Activated T-helper 2 cell treated with anti-CD3 and anti-CD28 coated beads, Interferon-gamma antibody, Interleukin-2, Interleukin-4, amounts not matched to agents 10 μg/mL and 5 μg/mL and 100 μg/mL, durations not matched to agents 14 hours and 24 hours and 36 hours (primary cell): ENCODE data around the gene ACP6. TPM values are rescaled to one million over a fixed set of nuclear protein-coding genes. Genes with fewer than 3 reads are reported as not detected.

ENCODE experiments used
- DNase-seq: peaks from one replicate; pipeline ENCODE4 v3.0.0; 2021; ENCODE audit warnings: low spot score
- H3K27ac Mint-ChIP-seq: one replicate; pipeline ENCODE4 v1.8.0; 2021; ENCODE audit warnings: mixed read lengths
- H3K27me3 Mint-ChIP-seq: one replicate; pipeline ENCODE4 v1.8.0; 2021; ENCODE audit warnings: low read depth, mixed read lengths
- H3K36me3 Mint-ChIP-seq: one replicate; pipeline ENCODE4 v1.8.0; 2021; ENCODE audit warnings: low read depth, mixed read lengths
- H3K4me1 Mint-ChIP-seq: one replicate; pipeline ENCODE4 v1.8.0; 2021; ENCODE audit warnings: low read depth, mixed read lengths
- H3K4me3 Mint-ChIP-seq: one replicate; pipeline ENCODE4 v1.8.0; 2021; ENCODE audit warnings: low read depth, mild to moderate bottlenecking, moderate library complexity, mixed read lengths
- H3K9me3 Mint-ChIP-seq: one replicate; pipeline ENCODE4 v1.8.0; 2021; ENCODE audit warnings: mixed read lengths
- intact Hi-C: fragments of 100-400 bp; cut with micrococcal nuclease; formaldehyde crosslinking; loops from one replicate; pipeline ENCODE4 v1.15.1; 2023
- total RNA-seq: library from RNA; stranded (reverse); gene quantifications from 2 replicates; pipeline ENCODE4 v1.2.3, GENCODE V29; 2022

The ACP6 gene
- total RNA-seq, 1 donor from 2014 or later = 13.4 TPM

DNA sequence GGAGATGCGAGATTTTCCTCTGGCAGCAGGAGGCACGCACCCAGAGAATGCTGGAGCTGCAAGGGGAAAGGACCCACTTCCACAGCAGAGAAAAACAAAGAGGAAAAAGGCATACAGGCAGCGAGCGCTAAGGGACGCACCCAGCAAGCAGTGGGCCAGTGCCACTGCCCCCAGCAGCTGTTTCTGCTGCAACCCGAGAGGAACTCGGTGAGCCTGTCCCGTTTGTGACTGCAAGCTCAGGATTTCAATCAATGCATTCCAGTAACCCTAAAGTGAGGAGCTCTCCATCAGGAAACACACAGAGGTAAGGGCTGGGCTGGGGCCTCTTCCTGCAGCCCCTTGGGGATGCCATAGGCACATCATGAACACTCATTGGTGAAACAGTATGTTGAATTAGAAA, 58.7 kb downstream of the ACP6 start:
- H3K4me1 Mint-ChIP-seq = peaks cover 25% of the 10 kb centered on the region
- no peak for DNase-seq
- no peak overlapping the region for H3K4me3 Mint-ChIP-seq
- H3K27ac Mint-ChIP-seq = no peak overlapping the region
- no peaks in the 10 kb centered on the region for H3K9me3 Mint-ChIP-seq
- H3K27me3 Mint-ChIP-seq = no peaks in the 10 kb centered on the region
- peaks cover 83% of the 10 kb centered on the region for H3K36me3 Mint-ChIP-seq
- intact Hi-C loops = no loop called here

DNA sequence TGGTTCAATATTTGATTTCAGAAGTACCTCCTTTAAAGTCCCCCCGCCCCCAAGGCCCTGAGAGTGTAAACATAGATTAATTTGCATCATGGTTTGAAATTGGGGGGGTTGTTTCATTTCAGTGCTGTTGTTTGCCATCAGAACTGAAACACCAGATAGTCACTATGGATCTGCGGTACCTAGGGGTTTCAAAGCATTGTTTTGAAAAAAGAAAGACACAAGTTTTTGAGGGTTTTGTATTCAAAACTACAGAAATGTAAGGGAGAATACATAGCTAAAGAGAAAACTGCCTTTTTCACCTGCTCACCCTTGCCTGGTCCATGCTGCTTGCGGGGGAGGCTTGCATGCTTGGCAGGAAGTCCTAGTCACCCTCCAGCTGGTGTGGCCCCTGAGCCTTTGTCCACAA, 59.3 kb downstream of the ACP6 start:
- no peak for DNase-seq
- no peak overlapping the region for H3K4me3 Mint-ChIP-seq
- H3K27me3 Mint-ChIP-seq = no peaks in the 10 kb centered on the region
- peaks cover 24% of the 10 kb centered on the region for H3K4me1 Mint-ChIP-seq
- H3K27ac Mint-ChIP-seq = no peak overlapping the region
- H3K36me3 Mint-ChIP-seq = peaks cover 86% of the 10 kb centered on the region
- no peaks in the 10 kb centered on the region for H3K9me3 Mint-ChIP-seq
- intact Hi-C loops = no loop called here

DNA sequence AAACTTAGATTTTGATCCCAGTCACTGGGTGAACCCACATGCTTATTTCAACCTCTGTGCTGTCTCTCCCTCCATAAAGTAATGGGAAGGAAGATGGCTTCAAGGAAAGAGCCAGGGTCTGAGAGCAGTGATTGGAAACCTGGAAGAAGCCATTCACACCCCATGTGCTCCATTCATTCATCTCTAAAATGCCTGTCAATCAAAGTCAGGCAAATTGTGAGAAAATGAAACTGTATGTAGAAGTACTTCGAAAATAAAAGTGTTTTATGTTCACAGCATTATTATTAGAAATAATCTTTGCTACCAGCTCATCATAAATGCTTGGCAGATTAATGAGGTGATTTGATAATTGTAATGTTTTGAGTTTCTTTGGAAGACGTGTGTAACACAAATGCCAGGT, 61.0 kb downstream of the ACP6 start:
- H3K9me3 Mint-ChIP-seq = no peaks in the 10 kb centered on the region
- no peak overlapping the region for H3K4me3 Mint-ChIP-seq
- peaks cover 86% of the 10 kb centered on the region for H3K36me3 Mint-ChIP-seq
- intact Hi-C loops = no loop called here
- no peak for DNase-seq
- no peaks in the 10 kb centered on the region for H3K27me3 Mint-ChIP-seq
- peaks cover 25% of the 10 kb centered on the region for H3K4me1 Mint-ChIP-seq
- H3K27ac Mint-ChIP-seq = no peak overlapping the region

DNA sequence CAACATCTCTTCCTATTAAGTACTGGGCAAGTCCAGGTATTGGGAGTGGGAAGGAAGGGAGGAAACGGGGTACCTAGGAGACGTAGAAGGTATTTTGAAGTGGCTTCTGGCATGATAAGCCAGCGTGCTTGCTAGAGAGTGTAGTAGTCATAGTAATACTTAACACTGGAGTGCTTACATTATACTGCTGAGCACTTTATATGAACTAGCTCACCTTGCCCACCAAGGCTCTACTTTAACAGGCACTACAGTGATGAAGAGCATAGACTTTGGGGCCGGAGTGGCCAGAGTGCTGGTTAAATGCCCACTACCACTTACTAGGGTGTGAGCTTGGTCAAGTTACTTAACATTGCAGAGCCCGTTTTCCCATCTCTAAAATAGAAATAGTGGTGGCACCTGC, 61.7 kb downstream of the ACP6 start:
- Mint-ChIP-seq H3K27ac (no peak overlapping the region), H3K36me3 (peaks cover 79% of the 10 kb centered on the region), H3K27me3 (no peaks in the 10 kb centered on the region), H3K9me3 (no peaks in the 10 kb centered on the region), H3K4me1 (peaks cover 20% of the 10 kb centered on the region), H3K4me3 (no peak overlapping the region)
- DNase-seq = no peak
- intact Hi-C loops = no loop called here

DNA sequence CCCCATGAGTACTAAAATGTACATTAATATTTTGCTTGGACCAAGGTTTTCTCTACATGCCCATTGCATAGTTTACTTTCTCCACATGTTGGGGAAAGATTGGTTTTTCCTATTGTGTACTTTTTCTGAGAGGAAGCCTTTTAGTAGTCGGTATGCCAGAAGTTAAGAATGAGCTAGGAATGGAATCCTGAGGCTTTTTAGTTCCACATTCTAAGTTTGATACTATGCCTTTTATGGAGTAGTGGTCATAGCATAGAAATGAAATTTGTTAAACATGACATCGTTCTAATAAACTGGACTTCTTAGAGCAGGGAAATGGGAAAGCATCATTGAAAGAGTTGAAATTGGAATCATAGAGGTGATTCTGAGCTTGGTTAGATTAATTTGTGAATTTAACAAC, 64.7 kb downstream of the ACP6 start:
- intact Hi-C loops = no loop called here
- Mint-ChIP-seq H3K36me3 (peaks cover 67% of the 10 kb centered on the region), H3K4me1 (peaks cover 35% of the 10 kb centered on the region), H3K4me3 (no peak overlapping the region), H3K27ac (no peak overlapping the region), H3K27me3 (no peaks in the 10 kb centered on the region), H3K9me3 (no peaks in the 10 kb centered on the region)
- no peak for DNase-seq

DNA sequence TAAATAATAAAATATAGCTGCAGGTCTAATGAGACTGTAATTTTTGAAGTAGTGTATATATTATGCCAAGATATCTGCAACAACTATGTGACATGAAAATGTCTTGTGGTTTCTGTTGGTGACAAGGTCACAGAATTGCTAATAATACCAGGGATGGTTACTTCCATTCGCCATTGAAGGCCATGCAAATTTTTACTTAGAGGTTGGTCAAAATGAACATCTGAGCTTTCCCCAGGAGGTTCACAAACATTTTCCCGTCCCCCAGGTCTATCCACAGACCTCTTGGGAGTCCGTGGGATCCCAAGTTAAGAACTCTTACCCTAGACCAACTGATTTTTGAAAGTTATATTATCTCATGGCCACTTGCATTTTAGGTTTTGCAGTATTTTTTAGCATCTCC, 66.3 kb downstream of the ACP6 start:
- Mint-ChIP-seq H3K4me1 (peaks cover 35% of the 10 kb centered on the region), H3K36me3 (peaks cover 54% of the 10 kb centered on the region), H3K9me3 (no peaks in the 10 kb centered on the region), H3K4me3 (no peak overlapping the region), H3K27me3 (no peaks in the 10 kb centered on the region), H3K27ac (no peak overlapping the region)
- no peak for DNase-seq
- intact Hi-C loops = no loop called here

DNA sequence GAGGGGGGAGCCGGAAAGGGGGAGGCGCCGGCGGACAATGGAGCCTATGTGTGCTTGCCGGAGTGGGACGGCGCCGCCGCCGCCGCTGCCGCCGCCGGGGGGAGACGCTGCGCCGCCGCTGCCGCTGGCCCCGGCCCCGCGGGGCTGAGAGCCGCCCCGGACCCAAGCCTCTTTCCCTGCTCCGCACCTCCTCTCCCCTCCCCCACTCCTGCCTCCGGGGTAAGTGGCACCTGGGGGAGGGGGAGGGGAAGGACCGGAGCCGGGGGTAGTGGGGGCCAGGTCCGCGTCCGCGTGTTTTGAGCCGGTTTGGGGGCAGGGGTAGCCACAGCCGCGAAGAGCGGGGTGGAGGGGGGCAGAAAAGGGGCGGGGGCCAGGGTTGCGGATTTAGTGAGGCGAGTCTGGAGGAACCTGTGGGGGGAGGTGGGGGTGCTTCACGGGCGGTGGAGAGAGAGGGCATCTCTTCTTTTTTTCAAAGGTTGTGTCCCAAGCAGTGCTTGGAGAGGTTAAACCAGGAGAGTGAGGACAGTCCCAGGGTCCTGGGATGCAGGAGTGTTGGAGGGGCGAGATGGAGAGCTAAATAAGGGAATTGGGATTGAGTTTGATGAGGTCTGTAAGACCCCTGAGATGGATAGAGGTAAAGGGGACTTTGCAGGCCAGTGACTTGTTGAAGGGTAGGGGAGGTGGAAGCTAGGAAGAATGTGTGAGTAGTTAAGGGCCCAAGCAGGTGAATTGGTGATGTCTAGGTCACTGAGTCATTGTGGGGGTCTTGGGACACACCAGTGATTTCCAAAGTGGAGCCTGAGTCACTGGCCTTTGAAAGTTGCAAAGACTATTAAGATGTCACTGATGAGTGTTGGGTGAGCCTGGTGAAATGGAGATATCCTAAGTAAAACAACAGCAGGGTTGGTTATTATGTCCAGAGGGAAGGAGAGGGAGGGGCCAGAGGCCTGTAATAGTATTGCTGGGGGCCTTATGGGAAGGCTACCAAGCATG, 69.9 kb downstream of the ACP6 start:
- Mint-ChIP-seq H3K4me1 (peaks cover 41% of the 10 kb centered on the region), H3K4me3 (peak overlapping the region; percentile 94), H3K9me3 (no peaks in the 10 kb centered on the region), H3K36me3 (peaks cover 22% of the 10 kb centered on the region), H3K27me3 (peaks cover 8% of the 10 kb centered on the region), H3K27ac (peak overlapping the region; percentile 74)
- no peak for DNase-seq
- intact Hi-C loops = loop anchor here (1.0 kb wide), 2 partner anchors 18 to 59 kb away; partner anchors contain the start of gene BCL9

DNA sequence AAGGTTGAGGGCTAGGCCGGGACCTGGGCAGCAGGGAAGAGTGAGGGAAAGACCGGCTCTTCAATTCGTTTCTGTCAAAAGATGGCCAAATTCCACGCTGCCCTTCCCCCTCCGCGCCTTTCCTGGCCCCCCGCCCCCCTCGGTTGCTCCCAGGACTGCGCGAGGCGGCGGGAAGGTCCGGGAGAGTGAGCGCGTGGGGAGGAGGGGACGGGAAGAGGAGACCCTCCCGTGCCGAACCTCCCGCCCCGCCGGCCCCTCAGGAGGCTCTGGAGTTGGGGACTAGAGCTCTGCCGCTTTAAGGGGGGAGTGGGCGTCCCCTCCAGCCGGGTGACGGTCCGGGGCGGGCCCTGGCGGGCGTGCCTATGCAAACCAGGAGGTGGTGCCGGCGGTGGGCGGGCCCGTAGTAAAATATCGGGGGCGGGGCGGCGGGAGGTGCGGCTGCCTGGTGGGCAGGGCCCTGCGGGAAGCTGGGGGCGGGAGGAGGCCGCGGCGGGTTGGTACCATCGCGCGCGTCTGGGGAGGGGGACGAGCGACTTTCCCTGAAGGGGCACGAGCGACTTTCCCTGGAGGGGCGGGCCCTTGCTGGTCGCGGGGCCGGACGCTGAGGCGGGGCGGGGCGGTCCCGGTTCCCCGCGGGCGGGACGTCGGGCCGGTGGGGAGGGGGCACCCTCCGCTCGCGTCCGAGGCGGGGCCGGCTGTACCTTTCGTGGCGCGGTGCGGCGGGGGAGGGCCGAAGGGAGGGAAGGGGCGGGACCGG, 70.8 kb downstream of the ACP6 start:
- Mint-ChIP-seq H3K36me3 (peaks cover 13% of the 10 kb centered on the region), H3K4me3 (peak overlapping the region; percentile 92), H3K27ac (peak overlapping the region; percentile 81), H3K9me3 (no peaks in the 10 kb centered on the region), H3K27me3 (peaks cover 8% of the 10 kb centered on the region), H3K4me1 (peaks cover 35% of the 10 kb centered on the region)
- intact Hi-C loops = loop anchor here (1.0 to 5.0 kb wide), 7 partner anchors 19 to 69 kb away; partner anchors contain the start of gene BCL9
- DNase-seq = peak; percentile 89

DNA sequence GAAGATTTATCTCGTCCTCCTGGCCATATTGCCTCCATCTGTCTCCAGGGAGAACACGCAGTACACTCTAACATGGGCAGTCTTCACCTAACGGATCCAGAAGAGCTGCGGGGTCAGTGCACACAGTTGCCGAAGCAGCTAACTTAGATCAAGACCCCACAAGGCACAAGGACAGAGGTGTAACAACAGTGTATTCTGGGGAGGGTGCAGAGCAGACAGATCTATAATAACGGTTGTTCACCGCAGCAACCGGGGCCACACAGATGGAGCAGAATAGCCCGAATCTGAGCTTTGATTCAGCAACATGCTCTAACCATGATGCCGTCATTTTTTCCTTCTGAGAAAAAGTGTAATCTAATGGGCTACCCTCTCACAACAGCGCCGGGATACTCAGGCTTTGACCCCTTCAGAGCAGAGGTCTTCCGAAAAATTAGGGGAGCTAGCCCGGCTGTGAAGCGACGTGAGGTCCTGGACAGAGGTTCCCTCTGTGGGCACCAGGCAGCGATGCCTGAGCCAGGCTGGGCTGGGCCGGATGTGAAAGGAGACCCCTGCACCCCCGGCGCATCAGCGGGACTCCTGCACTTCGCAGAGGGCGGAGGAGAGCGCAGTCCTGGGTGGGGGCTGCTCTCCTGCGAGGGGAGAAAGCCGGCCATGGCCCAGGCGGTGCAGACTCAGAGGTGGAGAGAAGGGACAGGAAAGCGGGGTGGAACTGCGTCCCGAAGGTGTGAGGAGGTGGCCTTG, 71.5 kb downstream of the ACP6 start:
- H3K4me3 Mint-ChIP-seq = peak overlapping the region; percentile 92
- H3K4me1 Mint-ChIP-seq = peaks cover 33% of the 10 kb centered on the region
- intact Hi-C loops = loop anchor here (1.0 to 5.0 kb wide), 5 partner anchors 18 to 70 kb away; no protein-coding TSS in a partner anchor
- H3K9me3 Mint-ChIP-seq = no peaks in the 10 kb centered on the region
- peak overlapping the region; percentile 81 for H3K27ac Mint-ChIP-seq
- peaks cover 11% of the 10 kb centered on the region for H3K36me3 Mint-ChIP-seq
- H3K27me3 Mint-ChIP-seq = peaks cover 8% of the 10 kb centered on the region
- peak; percentile 36 for DNase-seq

DNA sequence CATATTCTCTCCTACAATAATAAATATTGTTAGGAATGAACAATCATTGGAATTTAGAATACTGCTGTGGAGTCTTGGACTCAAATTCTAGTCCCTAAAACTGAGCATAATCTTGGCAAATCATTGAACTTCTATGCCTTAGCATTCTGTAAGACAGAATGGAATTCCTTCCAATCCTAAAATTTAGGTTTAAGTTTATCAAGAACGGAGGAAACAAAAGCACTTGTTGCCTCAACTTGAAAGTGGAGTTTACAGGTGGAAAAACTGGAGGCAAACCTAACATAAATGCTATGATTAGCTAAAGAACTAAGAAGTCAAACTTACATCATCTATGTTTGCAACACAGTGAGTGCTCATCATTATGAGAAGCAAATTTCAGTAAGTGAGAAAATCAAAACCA, 73.3 kb downstream of the ACP6 start:
- peaks cover 5% of the 10 kb centered on the region for H3K36me3 Mint-ChIP-seq
- peaks cover 8% of the 10 kb centered on the region for H3K27me3 Mint-ChIP-seq
- no peaks in the 10 kb centered on the region for H3K9me3 Mint-ChIP-seq
- no peak overlapping the region for H3K27ac Mint-ChIP-seq
- no peak overlapping the region for H3K4me3 Mint-ChIP-seq
- DNase-seq = no peak
- H3K4me1 Mint-ChIP-seq = peaks cover 24% of the 10 kb centered on the region
- intact Hi-C loops = loop anchor here (5.0 kb wide), 1 partner anchor 50 kb away; no protein-coding TSS in a partner anchor
